AG04450 (cell line): ENCODE data around the gene COX7A1. TPM values are rescaled to one million over a fixed set of nuclear protein-coding genes. Genes with fewer than 3 reads are reported as not detected.

Experiments used
- CTCF ChIA-PET: fragments of 300-600, 350-600 bp; formaldehyde crosslinking; extraction: SDS; loops from one replicate; lab custom pipeline; 2022; ENCODE audit warnings: antibody characterized with exemption, inconsistent platforms; lab: Charles Lee
- POLR2A ChIA-PET: fragments of 350-600 bp; formaldehyde crosslinking; extraction: SDS; loops from one replicate; lab custom pipeline; 2021; ENCODE audit warnings: antibody characterized with exemption, inconsistent platforms; lab: Yijun Ruan, JAX
- DNase-seq: peaks from one replicate; pipeline ENCODE4 v3.0.0-alpha.2; 2011; ENCODE audit warnings: low read depth, low spot score
- H3K27ac ChIP-seq: one replicate; pipeline ENCODE4 v1.5.1; 2012; ENCODE audit warnings: low read depth, low read length, control low read depth
- H3K27me3 ChIP-seq: one replicate; pipeline ENCODE4 v1.6.0; 2012; ENCODE audit warnings: low read length; ENCODE audit not compliant: control insufficient read depth, insufficient read depth
- H3K4me3 ChIP-seq: 2 replicates; pipeline ENCODE4 v1.5.1; 2011; ENCODE audit warnings: mild to moderate bottlenecking, low read depth, low read length, control low read depth
- H3K9me3 ChIP-seq: 2 replicates; pipeline ENCODE4 v1.5.1; 2012; ENCODE audit warnings: low read length; ENCODE audit not compliant: control insufficient read depth, insufficient read depth
- CTCF ChIP-seq: IDR thresholded peaks from 2 replicates; pipeline ENCODE4 v1.5.1; 2011; ENCODE audit warnings: low read depth, low read length, control low read depth, inconsistent platforms
- polyA plus RNA-seq: library from polyadenylated mRNA; depleted of rRNA; stranded (reverse); fragments of >200 nt; gene quantifications from 2 replicates; pipeline ENCODE4 v1.2.3, GENCODE V29; 2011

The COX7A1 gene
- polyA plus RNA-seq, 1 experiment, result 15.0 TPM

- no peak for TF ChIP-seq CTCF
- Histone ChIP-seq H3K4me3 (no peak overlapping the region), H3K27ac (no peak overlapping the region), H3K9me3 (no peaks in the 10 kb centered on the region), H3K27me3 (no peaks in the 10 kb centered on the region)
- CTCF ChIA-PET, result interaction anchor here (1.1 kb wide), 1 partner anchor 28 kb away, joined by 4 read pairs; no protein-coding TSS in a partner anchor
- POLR2A ChIA-PET, result interaction anchor here (0.6 kb wide), 1 partner anchor 30 kb away, joined by 11 read pairs; no protein-coding TSS in a partner anchor
- no peak for DNase-seq
These were observed 9.8 kb downstream of the COX7A1 start for GRCh38 chr19:36142496-36142895.

GRCh38 chr19:36142046-36142445 is 10.2 kb downstream of the COX7A1 start:
- H3K27me3 ChIP-seq, result no peaks in the 10 kb centered on the region

GRCh38 chr19:36141039-36141927 is 11.0 kb downstream of the COX7A1 start:
- TF ChIP-seq CTCF, result no peak
- no peaks in the 10 kb centered on the region for H3K27me3 ChIP-seq
- DNase-seq, result peak; percentile 32
- ChIA-PET CTCF (interaction anchor here (0.6 kb wide), 1 partner anchor 257 kb away, joined by 4 read pairs; no protein-coding TSS in a partner anchor), POLR2A (interaction anchor here (2.0 kb wide), 1 partner anchor 13 kb away, joined by 21 read pairs; no protein-coding TSS in a partner anchor)
- no peaks in the 10 kb centered on the region for H3K9me3 ChIP-seq
- peak overlapping the region; percentile 90 for H3K4me3 ChIP-seq
- peak overlapping the region; percentile 96 for H3K27ac ChIP-seq

More at GRCh38 chr19:36142046-36142445, 10.2 kb downstream of the COX7A1 start:
- ChIA-PET CTCF (no interaction called here), POLR2A (interaction anchor here (0.6 kb wide), 1 partner anchor 31 kb away, joined by 11 read pairs; no protein-coding TSS in a partner anchor)
- DNase-seq, result no peak
- H3K27ac ChIP-seq, result no peak overlapping the region
- H3K9me3 ChIP-seq, result no peaks in the 10 kb centered on the region
- no peak overlapping the region for H3K4me3 ChIP-seq
- no peak for TF ChIP-seq CTCF

GRCh38 chr19:36140304-36141038 is 11.8 kb downstream of the COX7A1 start:
- H3K9me3 ChIP-seq, result no peaks in the 10 kb centered on the region
- ChIA-PET CTCF (interaction anchor here (0.6 to 1.1 kb wide), 2 partner anchors 13 to 256 kb away, joined by 4 read pairs; no protein-coding TSS in a partner anchor), POLR2A (interaction anchor here (1.0 to 2.0 kb wide), 3 partner anchors 10 to 74 kb away, joined by 3 to 21 read pairs (median 3); partner anchors contain the start of gene ZNF565)

More at GRCh38 chr19:36140304-36141038, 11.8 kb downstream of the COX7A1 start:
- H3K27ac ChIP-seq, result peak overlapping the region; percentile 96
- H3K27me3 ChIP-seq, result no peaks in the 10 kb centered on the region
- no peak for TF ChIP-seq CTCF
- DNase-seq, result no peak
- H3K4me3 ChIP-seq, result peak overlapping the region; percentile 90
